ENCODE results near the gene DRC7. TPM values are rescaled to one million over a fixed set of nuclear protein-coding genes. Genes with fewer than 3 reads are reported as not detected.
A peak's percentile ranks its signal among the peaks of the same experiment; 100 is the strongest.
"Not testable (repeated sequence)": the region's sequence is repeated elsewhere in the genome, so short reads cannot be mapped to it uniquely, and the experiment has no call there.

DRC7 gene
- total RNA-seq, 1 donor from 2014 or later: not detected

DNA sequence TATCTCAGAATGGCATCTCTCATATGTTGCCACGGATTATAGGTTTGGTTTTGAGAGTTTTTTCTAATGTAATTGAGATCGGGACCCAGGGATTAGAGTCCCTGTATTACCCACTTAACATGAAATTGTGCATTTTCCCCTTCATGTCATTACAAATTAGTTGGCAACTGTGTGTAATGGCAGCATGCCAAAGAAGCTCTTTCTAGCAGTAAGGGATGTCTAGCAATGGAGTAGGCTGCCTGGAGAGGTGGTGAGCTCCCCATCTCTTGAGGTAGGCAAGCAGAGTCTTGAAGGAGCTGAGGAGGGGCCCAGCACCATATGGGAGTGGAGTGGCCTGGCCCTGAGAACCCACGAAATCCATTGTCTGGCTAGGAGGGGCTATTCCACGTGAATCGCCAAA is 30.9 kb downstream of the DRC7 start:
- ATAC-seq (ENCODE audit: poor library complexity): no peak
- DNase-seq: no peak
- intact Hi-C loops (cut with DNase I): loop anchor here (10.0 kb wide), 1 partner anchor 121 kb away; no protein-coding TSS in a partner anchor

DNA sequence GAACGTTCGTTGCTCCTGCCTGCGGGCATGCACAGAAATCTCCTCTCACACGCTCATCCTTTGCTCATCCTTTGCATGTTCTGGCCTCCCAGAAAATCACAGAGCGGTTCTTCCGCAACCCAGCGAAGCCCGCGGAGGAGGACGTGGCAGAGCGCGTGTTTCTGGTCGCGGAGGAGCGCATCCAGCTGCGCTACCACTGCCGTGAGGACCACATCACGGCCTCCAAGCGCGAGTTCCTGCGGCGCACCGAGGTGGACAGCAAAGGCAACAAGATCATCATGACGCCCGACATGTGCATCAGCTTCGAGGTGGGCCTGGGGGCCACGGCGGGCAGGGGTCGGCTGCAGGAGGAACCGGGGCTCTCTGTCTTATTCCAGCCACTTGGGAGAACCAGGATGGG is 31.4 kb downstream of the DRC7 start:
- ATAC-seq (ENCODE audit: poor library complexity) (no peak), DNase-seq (no peak)
- intact Hi-C loops (cut with DNase I): loop anchor here (10.0 kb wide), 1 partner anchor 121 kb away; no protein-coding TSS in a partner anchor

- ATAC-seq (ENCODE audit: poor library complexity): no peak
- intact Hi-C loops (cut with DNase I): loop anchor here (10.0 kb wide), 1 partner anchor 122 kb away; no protein-coding TSS in a partner anchor
- no peak for DNase-seq
Measured at GRCh38 chr16:57726433-57726947, 31.9 kb downstream of the DRC7 start.

GRCh38 chr16:57727610-57728009 is 33.0 kb downstream of the DRC7 start:
- DNase-seq (no peak), ATAC-seq (ENCODE audit: poor library complexity) (no peak)
- intact Hi-C loops (cut with DNase I): loop anchor here (10.0 kb wide), 1 partner anchor 123 kb away; no protein-coding TSS in a partner anchor

DNA sequence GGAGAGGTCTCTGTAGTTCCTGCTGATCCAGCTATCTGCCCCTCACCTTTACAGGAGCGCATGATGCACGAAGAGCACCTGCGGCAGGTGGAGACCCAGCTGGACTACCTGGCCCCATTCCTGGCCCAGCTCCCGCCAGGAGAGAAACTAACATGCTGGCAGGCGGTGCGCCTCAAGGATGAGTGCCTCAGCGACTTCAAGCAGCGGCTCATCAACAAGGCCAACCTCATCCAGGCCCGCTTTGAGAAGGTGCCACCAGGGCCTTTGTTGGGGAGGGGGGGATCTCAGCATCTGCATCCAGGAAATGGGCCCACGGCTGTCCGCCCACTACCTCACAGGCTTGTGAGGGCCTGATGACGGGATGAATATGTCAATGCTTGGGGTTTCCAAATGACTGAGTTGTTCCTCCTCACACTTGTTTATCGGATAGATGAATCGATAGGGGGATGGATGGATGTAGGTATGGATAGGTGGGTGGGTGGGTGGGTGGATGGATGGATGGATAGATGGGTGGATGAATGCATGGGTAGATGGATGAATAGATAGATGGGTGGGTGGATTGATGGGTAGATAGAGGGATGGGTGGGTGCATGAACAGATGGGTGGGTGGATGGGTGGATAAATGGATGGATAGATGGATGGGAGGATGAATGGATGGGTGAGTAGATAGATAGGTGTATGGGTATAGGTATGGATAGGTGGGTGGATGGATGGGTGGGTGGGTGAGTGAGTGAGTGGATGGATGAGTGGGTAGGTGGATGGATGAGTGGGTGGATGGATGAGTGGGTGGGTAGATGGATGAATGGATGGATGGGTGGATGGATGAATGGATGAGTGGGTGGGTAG is 34.0 kb downstream of the DRC7 start:
- ATAC-seq (ENCODE audit: poor library complexity): no peak
- intact Hi-C loops (cut with DNase I): loop anchor here (10.0 kb wide), 1 partner anchor 124 kb away; no protein-coding TSS in a partner anchor
- no peak for DNase-seq

DNA sequence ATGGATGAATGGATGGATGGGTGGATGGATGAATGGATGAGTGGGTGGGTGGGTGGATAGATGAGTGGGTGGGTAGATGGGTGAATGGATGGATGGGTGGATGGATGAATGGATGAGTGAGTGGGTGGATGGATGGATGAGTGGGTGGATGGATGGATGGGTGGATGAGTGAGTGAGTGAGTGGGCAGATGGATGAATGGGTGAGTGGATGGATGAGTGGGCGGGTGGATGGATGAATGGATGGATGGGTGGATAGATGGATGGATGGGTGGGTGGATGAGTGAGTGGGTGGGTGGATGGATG is 34.5 kb downstream of the DRC7 start:
- ATAC-seq (ENCODE audit: poor library complexity) (no peak), DNase-seq (no peak)
- intact Hi-C loops (cut with DNase I): loop anchor here (10.0 kb wide), 1 partner anchor 124 kb away; no protein-coding TSS in a partner anchor

- not testable (repeated sequence) for DNase-seq; ATAC-seq (ENCODE audit: poor library complexity)
- intact Hi-C loops (cut with DNase I): loop anchor here (10.0 kb wide), 1 partner anchor 125 kb away; no protein-coding TSS in a partner anchor
Measured at GRCh38 chr16:57729852-57730251, 35.2 kb downstream of the DRC7 start.

- ATAC-seq (ENCODE audit: poor library complexity) (no peak), DNase-seq (no peak)
- intact Hi-C loops (cut with DNase I): no loop called here
Measured at GRCh38 chr16:57730771-57731730, 36.4 kb downstream of the DRC7 start.

DNA sequence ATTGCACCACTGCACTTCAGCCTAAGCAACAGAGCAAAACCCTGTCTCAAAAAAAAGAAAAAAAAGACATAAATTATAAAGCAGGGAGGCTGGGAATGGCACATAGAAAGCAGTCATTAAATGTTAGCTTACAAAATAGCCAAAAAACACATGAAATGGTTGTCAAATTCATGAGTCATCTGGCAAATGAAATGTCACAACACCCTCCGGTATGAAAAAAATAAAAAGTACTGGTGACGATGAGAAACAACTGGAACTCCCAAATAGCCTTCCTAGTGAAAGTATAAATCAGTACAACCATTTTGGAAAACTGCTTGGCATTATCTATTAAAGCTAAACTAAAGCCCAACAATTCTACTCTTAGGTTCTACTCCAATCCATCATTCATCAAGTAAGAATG is 37.4 kb downstream of the DRC7 start:
- intact Hi-C loops (cut with DNase I): no loop called here

DNA sequence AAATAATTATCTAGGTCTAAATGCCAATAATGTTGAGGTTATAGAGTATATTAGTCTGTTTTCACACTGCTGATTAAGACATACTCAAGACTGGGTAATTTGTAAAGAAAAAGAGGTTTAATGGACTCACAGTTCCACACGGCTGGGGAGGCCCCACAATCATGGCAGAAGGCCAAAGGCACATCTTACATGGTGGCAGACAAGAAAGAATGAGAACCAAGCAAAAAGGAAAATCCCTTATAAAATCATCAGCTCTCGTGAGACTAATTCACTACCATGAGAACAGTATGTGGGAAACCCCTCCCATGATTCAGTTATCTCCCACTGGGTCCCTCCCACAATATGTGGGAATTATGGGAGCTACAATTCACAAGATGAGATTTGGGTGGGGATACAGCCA is 38.1 kb downstream of the DRC7 start:
- DNase-seq (no peak), ATAC-seq (ENCODE audit: poor library complexity) (no peak)
- intact Hi-C loops (cut with DNase I): no loop called here

More for the DNA sequence above, 37.4 kb downstream of the DRC7 start:
- no peak for ATAC-seq (ENCODE audit: poor library complexity)
- DNase-seq: no peak

GRCh38 chr16:57734308-57734924 is 39.8 kb downstream of the DRC7 start:
- DNase-seq (no peak), ATAC-seq (ENCODE audit: poor library complexity) (no peak)
- intact Hi-C loops (cut with DNase I): no loop called here

GRCh38 chr16:57734925-57735754 is 40.5 kb downstream of the DRC7 start:
- ATAC-seq (ENCODE audit: poor library complexity) (peak; percentile 96), DNase-seq (peak; percentile 99)
- intact Hi-C loops (cut with DNase I): no loop called here

DNA sequence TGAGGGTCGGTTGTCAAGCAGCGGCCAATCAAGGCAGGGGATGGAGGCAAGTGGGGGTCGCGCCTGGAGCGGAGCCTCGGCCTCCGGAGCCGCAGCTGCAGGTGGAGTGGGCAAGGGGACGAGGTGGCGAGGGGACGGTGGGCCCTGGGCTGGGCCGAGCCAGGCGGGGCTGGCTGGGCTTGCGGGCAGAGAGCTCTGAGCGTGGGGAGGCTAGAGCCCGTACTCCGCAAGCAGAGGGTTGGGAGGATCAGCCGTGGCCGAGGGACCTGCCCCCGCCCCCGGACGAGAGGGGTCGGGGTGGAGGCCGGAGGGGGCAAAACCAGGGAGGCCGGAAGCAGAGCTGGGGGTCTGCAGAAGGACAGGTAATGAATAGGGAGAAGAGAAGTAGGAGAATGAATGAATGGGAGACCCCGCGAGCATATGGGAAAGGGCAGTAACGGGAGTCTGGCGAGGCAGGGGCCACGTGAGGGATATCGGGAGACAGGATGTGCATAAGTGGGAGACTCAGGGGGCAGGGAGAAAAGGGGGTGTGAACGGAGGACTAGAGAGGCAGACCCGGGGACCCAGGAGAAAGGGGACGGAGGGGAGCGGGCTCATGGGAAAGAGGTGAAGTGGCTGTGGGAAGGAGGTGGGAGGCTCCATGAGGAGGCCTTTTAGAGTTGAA is 41.3 kb downstream of the DRC7 start, which contains the start of gene KATNB1:
KATNB1 (plus strand) TSS at position 16 of the 664 bp plus-strand sequence. CDS start 1,474 bp downstream, outside the sequence.
- intact Hi-C loops (cut with DNase I): no loop called here
- peak; percentile 33 for ATAC-seq (ENCODE audit: poor library complexity)

GRCh38 chr16:57736419-57737351 is 42.1 kb downstream of the DRC7 start:
- ATAC-seq (ENCODE audit: poor library complexity): no peak
- intact Hi-C loops (cut with DNase I): no loop called here
- no peak for DNase-seq

More for the DNA sequence above, 41.3 kb downstream of the DRC7 start, which contains the start of gene KATNB1:
- no peak for DNase-seq

GRCh38 chr16:57738844-57739243 is 44.2 kb downstream of the DRC7 start:
- ATAC-seq (ENCODE audit: poor library complexity) (no peak), DNase-seq (no peak)
- intact Hi-C loops (cut with DNase I): no loop called here

All from Right ventricle myocardium superior (tissue), 1 donor.